Activated CD8-positive, alpha-beta memory T cell treated with anti-CD3 and anti-CD28 coated beads for 24 hours (primary cell): ENCODE results near the gene METTL25B.
"Not testable (repeated sequence)": the region's sequence is repeated elsewhere in the genome, so short reads cannot be mapped to it uniquely, and the experiment has no call there.

Experiments
- DNase-seq: peaks from one replicate; pipeline ENCODE4 v3.0.0-alpha.2; 2020

The METTL25B gene

DNA sequence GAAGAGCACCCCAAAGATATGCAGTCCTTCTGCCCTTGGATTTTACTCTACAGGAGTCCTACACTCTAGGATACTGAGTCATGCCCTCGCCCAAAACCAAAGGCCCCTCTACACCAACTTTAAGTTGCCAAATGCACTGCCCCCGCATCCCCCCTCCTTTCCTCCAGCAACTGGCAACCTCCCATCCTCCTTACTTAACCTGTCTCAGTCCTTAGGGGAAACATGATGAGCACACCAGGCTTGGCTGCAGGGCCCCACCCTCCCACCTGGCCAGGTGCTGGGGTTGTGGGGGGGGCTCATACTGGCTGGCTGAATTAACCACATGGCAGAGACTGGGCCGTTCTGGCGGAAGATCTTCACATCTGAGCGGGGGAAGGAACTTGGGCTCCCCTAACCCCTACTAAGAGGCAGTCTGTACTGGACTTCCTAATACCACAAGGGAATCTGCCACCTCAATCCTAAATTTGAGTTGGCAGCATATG is 22.0 kb downstream of the METTL25B start:
- DNase-seq: peak; percentile 81

DNA sequence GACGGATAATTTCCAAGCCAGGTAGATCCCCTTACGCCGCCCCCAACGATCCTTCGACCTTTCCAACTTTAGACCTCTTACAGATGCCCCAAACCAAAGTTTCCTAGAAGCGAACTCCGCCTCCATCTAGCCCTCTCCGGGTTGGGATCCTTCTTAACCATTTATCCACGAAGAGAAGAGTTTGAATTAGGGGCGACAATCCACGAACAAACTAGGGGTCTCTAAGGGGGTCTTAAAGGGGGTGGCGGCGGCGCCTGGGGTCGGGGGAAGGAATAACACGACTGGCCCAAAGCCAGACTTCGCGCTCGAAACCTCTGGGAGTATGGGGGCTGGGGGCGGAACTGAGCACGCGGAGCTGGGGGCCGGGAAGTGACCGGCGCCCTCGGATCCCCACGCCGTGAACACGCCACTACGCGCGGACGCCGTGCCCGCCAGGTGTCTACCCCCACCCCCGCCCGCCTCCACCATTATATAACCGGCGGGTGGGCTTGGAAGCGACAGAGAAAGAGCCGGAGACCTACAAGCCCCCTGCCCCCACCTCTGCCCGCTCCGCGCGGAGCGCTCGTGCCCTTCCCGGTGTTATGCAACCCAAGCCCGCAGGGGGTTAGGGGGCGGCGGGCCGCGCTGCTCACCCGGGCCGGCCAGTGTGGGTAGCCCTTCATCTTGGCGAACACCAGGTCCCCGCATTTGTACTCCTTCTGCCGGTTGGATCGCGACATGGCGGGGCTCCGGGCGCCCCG is 22.6 kb downstream of the METTL25B start:
- peak; percentile 83 for DNase-seq

DNA sequence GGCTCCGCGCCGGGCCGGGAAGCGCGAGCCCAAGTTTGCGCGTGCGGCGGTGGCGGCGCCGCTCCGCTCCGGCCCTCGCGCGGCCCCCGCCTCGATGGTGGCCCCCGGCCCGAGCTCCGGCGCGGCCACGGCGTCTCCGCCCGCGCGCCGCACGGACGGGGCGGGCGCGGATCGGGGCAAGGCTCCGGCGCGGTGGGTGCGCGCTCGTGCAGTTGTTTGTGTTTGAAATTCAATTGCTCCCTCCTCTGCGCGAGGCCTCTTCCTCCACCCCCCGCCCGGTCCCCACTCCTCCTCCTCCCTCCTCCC is 23.1 kb downstream of the METTL25B start, which contains the start of gene HDGF:
Gene HDGF (minus strand): TSS at position 225 of the 306 bp plus-strand sequence. CDS start 246 bp downstream, outside the sequence.
- no peak for DNase-seq

DNA sequence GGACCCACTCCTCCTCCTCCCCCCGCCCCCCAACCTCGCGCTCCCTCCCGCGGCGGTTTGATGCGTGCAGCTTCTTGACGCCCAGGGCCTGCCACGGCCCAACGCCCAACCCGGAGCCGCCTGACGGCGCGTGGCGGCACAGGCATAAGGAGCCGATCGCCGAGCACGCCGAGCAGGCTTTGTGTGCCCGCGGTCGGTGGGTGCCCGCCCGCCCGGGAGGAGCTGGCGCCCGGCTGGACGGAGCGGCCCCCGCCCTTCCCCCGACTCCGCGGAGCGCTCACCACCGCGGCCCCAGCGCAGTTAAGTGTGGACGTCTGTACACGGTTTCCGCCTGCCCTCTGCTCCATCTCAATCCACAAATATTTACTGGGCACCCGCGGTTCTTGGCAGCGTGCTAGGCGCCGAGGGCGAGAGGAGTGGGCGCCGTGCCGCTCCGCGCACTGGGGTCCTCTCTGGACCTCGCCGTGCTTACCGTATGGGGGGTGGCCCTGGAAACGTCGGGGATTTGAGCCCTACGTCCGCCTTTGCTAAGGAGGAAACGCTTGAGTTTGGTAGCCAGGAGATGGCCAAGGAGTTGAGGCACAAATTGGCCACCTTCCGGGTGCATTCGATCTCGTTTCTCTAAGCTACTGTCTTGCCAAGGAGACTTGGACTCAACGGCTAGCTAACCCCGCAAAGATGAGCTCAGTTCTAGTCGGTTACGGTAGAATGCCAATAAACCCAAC is 23.6 kb downstream of the METTL25B start:
- peak; percentile 98 for DNase-seq

DNA sequence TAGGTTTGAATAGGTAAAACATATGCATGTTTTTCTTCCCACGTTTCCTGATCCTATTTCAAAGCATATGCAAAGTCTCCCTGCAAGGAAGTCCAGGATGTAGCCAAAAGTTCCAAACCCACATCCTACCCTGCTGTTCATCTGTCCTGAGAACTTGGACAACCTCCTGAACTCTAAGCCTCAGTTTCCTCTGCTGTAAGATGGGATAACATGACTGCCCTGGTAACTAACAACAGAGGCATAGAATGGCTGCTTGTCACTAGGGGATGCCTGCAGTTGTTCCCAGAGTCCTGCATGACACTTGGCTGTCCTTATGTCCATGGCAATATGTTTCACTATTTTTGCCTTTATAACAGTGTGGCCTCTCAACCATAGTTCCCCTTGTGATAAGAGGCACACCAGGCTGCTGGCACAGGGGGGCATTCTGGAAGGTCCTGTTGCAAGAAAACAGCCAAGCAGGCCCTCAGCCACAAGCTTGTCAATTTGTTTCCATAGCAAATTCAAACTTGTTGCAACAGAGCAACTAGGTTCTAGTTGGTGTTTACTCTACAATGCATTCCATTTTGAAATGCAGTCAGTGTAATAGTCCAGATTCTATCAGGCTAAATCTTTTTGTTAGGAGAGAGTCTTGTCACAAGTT is 24.7 kb downstream of the METTL25B start:
- DNase-seq: no peak

DNA sequence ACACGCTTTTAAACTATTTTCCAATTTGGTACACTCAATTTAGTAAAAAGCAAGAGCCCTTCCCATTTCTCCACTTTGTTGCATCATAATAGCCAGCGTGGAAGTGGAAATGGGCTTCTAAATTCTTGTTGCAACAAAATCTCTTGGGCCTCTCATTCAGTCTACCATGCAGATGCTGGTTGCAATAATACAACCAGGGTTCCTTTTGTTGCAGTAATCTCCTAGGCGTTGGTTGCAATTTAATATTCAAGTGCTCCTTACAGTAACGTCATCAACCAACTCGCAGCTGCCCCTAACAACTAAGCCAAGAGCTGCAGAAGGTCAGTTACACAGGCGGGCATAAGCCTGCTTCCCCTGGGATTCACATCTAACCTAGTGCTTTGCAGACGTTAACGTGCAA is 25.9 kb downstream of the METTL25B start:
- no peak for DNase-seq

DNA sequence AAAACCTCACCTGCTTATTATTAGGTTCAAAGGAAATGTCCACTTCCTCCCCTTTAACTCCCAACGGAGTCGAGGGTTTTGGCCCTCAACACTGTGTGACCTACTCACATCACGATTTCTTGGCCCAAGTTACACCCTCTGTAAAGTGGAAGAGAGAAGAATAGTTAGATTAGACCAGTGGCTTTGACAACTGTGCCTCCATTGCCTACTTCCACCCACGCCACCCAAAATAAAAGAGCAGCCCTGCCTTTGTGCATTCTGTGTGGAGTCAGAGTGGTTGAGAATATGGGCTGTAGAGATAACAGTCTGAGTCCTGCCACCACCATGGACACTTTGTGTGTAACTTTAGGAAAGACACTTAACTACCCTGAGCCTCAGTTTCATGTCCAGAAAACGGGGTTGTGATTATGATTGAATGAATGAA is 27.3 kb downstream of the METTL25B start:
- no peak for DNase-seq

DNA sequence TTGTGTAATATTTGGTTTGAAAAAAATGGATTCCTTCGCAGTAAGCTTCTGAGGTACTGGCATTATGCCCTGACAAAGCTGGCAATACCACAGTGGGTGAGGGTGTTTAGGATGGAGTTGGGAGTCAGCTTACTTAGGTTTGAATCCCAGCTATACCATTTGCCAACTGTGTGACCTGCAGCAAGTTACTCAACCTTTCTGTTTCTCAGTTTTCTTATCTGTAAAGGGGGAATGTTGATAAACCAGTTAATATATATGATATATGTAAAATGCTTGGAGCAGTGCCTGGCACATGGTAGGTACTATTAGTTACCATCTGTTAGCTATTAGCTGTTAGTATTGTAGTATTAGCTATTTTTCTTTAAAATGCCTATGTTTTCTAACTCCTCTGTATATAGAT is 28.1 kb downstream of the METTL25B start:
- DNase-seq: no peak

DNA sequence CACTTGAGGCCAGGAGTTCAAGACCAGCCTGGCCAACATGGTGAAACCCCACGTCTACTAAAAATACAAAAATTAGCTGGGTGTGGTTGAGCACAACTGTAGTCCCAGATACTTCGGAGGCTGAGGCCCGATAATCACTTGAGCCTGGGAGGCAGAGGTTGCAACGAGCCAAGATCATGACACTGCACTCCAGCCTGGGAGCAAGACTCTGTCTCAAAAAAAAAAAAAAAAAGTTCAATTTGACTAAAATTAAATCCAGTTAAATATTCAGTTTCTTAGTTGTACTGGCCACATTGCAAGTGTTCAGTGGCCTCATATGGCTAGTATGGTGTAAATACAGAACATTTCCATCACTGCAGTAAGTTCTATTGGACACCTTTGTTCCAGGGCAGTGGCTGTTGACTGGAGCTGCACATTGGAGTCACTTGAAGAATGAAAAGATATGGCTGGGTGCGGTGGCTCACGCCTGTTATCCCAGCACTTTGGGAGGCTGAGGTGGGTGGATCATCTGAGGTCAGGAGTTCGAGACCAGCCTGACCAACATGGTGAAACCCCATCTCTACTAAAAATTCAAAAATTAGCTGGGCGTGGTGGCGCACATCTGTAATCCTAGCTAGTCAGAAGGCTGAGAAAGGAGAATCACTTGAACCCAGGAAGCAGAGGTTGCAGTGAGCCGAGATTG is 29.4 kb downstream of the METTL25B start:
- not testable (repeated sequence) for DNase-seq

DNA sequence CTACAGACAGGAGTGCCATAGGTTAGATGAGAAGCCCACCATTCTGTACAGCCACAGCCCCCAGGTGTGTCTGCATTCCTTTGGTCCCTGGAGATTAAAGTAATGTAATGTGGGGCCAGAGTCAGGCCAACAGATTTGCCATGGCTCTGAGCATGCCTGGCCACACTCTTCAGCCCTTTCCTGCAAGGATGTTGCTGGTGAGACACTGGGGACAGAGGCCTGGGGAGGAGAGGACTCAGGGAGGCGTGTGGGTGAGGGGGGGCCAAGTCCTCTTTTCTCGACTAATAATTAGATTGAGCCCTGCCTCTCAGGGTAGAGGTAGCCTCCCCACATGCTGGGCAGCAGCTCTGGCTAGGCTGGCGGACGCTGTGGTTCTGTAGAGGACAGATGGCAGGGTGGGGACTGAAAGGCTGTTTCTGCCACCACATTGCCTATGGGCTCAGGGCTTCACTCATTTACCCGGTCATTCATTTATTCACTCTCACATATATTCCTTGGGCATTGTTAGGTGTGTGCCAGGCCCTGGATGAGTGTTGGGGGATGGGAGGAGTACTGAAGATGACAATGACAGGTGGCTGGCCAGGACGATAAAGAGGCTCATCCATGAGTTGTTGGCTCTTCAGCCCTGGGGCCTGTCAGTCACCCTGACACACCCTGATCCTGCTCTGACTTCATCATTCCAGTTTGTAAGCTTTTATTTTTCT is 32.0 kb downstream of the METTL25B start:
- no peak for DNase-seq

DNA sequence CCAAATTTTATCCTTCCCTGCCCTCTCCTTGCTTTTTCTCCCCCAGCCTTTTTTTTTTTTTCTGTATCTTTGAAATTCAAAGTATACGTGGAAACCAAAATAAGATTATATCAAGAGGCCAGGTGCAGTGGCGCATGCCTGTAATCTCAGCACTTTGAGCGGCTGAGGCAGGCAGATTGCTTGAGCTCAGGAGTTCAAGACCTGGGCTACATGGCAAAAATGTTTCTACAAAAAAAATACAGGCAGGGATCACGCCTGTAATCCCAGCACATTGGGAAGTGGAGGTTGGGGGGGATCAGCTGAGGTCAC is 32.5 kb downstream of the METTL25B start:
- no peak for DNase-seq

DNA sequence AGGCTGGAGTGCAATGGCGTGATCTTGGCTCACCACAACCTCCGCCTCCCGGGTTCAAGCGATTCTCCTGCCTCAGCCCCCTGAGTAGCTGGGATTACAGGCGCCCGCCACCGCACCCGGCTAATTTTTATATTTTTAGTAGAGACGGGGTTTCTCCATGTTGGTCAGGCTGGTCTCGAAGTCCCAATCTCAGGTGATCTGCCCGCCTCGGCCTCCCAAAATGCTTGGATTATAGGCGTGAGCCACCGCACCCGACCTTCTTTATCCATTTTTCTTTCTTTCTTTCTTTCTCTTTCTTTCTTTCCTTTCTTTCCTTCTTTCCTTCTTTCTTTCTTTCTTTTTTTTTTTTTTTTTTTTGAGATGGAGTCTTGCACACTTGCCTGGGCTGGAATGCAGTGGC is 36.9 kb downstream of the METTL25B start:
- not testable (repeated sequence) for DNase-seq

DNA sequence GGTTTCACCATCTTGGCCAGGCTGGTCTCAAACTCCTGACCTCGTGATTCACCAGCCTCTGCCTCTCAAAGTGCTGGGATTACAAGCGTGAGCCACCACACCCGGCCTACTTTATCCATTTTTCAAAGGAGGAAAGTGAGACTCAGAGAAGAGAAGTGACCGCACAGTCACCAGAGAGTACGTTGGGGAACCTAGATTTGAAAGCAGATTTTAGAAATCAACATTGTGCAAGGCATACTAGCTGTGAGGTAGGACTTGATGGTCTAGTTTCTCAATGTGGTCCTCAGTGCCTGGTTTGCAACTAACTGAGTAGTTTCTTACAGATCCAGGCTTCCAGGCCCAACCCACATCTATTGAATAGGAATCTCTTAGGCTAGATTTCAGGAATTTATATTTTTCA is 37.4 kb downstream of the METTL25B start:
- no peak for DNase-seq

DNA sequence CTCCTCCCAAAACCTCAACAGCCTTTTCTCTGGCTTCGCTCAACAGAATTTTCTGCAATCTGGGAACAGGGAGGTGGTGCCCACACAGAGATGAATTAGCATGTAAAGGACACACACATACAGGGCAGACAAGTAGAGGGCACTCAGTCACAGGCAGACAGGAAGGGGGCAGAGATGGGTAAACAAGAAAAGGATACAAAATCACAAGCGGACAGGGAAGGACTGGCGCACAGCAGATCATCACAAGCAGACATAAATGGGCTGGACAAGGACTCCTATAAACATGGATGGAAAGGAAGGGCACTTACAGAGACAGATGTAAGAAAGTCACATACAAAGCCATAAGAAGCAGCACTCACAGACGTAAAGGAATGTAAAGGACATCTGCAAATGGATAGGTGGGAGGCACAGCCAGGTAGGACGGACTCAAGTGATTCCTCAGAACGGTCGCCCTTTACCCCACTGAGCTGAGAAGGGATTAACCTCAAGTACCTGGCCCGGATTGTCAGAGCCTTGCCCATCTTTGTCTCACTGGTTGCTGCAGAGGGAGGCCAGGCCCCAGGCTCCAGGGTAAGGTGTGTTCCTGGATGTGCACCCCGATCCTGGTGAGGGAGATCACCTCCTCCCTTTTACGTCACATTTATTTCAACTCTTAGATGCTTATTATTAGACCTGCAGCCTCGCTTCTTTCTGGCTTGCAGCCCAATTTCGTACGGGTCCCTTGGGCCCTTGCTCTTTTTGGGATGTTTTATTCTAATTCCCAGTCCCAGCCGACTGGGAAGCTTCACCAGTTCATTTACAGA is 38.2 kb downstream of the METTL25B start:
- DNase-seq: no peak

DNA sequence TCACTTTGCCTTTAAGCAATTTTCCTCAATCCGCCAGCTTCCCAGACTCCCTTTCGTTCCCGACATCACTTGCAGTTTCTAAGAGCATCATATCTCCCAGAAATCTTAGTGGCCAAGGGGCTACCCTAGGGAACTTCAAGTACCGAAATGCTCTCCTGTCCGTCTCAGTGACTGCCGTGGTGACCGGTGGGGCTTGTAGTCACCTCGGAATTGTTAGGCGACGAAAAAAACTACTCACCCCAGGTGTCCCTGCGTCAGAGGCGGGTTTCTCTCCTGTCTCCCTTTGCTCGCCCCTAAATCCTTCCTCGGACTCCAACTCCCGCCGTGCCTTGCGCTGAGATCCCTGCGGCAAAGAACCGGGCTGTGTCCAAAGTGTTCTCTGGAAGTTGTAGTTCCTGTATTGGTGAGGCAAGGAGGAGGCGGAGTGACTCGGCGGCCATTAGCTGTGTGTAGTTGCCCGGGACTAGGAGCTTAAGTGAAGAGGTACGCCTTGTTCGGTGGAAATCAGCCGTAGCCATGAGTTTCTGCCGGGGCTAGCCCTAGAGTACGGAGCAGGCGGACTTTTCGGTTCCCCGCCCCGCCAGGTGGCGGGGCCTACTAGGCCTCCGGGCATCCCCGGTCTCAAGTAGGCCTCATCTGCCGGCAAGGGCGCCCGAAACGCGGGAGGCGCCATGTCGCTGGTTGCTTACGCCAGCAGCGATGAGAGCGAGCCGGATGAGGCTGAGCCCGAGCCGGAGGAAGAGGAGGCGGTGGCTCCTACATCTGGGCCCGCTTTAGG is 39.0 kb downstream of the METTL25B start, which contains the start of gene PRCC:
Gene PRCC (plus strand): TSS at position 435 of the 778 bp plus-strand sequence. CDS start 237 bp downstream, at position 672.
- peak; percentile 94 for DNase-seq

DNA sequence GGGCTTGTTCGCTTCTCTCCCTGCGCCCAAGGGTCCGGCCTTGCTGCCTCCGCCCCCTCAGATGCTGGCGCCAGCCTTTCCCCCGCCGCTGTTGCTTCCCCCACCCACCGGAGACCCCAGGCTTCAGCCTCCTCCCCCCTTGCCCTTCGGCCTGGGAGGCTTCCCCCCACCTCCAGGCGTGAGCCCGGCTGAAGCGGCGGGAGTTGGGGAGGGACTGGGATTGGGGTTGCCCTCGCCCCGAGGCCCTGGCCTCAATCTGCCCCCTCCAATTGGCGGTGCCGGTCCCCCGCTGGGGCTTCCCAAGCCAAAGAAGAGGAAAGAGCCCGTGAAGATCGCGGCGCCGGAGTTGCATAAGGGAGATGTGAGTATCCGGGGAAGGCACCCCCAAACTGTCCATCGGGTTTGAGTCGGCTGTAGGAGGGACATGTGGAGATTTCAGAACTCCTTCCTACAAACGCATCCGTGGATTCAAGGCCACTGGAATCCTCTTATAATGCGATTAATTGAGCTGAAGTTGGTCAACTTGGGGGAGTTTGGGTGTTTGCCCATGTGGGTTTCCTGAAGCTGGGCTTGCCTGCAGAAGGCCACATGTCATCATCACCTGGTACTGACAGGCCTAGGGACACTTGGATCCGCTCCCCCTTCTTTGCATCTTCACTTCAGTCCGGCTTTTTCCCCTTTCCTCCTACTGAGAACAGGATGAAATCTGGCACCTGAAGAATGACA is 39.8 kb downstream of the METTL25B start:
- peak; percentile 78 for DNase-seq

DNA sequence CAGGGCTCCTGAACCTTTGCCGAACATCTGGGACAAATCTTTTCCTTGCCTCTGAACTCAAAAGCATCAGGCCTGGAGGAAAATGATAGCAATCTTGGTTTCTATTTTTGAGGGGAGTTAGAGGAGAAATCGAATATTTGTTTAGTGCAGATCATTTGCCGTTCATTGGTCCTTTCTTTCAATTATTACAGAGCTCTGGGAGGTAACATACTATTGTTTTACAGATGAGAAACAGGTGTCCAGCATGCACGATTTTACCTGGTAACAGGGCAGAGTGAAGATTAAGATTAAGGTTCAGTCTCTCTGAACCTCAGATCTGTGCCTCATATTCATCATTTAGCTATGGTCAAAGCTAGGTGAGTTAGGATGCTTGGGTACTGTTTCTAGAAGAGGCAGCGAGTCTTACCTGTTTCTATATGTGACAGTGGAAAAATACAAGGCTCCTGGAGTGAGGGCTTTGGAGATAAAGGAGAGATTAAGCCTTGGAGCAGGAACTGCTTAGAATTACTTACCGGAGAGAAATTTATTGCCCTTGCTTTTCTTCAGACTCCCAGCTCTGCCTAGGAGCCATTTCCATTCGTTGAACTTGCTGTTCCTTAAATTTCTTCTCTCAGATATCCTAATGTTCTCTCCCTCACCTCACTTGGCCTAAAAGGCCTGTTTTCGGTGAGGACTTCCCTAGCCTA is 40.5 kb downstream of the METTL25B start:
- DNase-seq: no peak

DNA sequence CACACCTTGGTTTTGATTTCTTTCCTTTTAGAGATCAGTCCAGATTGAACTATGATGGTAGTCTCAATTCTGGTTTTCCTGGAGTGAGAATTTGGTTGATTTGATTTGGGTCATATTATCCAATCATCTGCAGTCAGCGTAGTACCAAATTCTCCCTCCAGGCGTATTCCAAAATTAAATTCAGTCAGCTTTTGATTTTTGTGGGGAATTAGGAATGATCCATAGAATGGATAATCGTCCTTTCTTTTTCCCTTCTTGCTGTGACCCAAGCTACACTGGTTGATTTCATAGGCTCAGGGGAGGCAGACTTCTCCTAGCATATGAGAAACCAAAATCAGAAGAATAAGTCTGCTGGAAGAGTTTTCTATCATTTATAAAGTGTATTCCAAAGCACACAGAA is 44.0 kb downstream of the METTL25B start:
- DNase-seq: no peak

DNA sequence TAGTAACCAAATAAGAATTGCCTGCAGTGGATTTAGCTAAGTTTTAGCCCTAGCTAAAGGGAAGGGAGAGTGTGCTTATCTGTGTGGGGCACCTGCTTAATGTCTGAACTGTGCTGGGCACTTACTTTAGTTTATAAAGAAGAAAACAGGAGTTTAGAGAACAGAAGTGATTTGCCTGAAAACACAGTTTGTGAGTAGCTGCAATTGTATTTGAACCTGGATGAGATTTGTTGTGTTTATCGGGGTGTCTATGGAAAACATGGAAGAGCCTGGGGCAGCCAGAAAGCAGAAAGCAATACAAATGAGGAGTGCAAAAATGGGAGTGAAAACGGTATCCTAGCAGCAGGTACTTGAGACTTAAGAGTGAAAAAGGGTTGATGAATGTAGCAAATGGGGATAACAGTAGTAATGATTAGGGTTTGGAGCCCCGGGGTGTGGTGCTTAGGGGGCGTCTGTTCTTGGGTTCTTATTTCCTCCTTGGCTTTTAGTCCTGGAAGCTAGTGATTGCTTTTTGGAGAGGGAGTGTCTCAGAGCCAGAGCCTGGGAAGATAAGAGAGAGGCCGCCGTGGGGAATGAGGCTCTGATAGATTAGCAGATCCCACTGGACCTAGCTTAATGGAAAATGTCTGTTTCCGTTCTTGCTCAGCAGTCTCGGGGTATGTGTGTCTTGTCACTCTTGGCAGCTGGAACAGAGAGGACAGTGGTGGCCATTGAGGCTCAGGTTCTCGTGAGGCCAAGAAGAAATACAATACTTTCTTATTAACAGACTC is 44.6 kb downstream of the METTL25B start:
- DNase-seq: no peak
